ENCODE measurements around the gene USP20.

The USP20 gene

GRCh38 chr9:129823935-129824601 is 11.2 kb upstream of the USP20 start, which contains the start of gene TOR1A:
TOR1A (minus strand) TSS chr9:129824136; CDS start chr9:129824085, 51 bp downstream.
- Histone ChIP-seq H3K27ac (peak within 1 kb of the TSS; percentile 71 to 86), H3K36me3 (peaks cover 34 to 63% (median 42%) of the 10 kb centered on the region in 3 donors), H3K4me3 (peak within 1 kb of the TSS; percentile 89 to 97), H3K9me3 (no peaks in the 10 kb centered on the region), H3K27me3 (no peaks in the 10 kb centered on the region), H3K4me1 (peaks cover 0 to 9% (median 7%) of the 10 kb centered on the region in 4 donors)
- TF ChIP-seq CTCF (IDR thresholded peaks at IDR 0.05) = no peak
- intact Hi-C loops (cut with DNase I; ENCODE audit: low total_unique reads) = no loop called here
- peak; percentile 96 to 98 for DNase-seq

GRCh38 chr9:129826344-129826743 is 8.9 kb upstream of the USP20 start:
- Histone ChIP-seq H3K9me3 (no peaks in the 10 kb centered on the region), H3K27me3 (no peaks in the 10 kb centered on the region), H3K36me3 (peaks cover 44 to 63% (median 46%) of the 10 kb centered on the region in 3 donors), H3K4me1 (peaks cover 0 to 9% (median 7%) of the 10 kb centered on the region in 4 donors), H3K27ac (no peak overlapping the region), H3K4me3 (no peak overlapping the region)
- DNase-seq = no peak
- intact Hi-C loops (cut with DNase I; ENCODE audit: low total_unique reads) = no loop called here
- no peak for TF ChIP-seq CTCF (IDR thresholded peaks at IDR 0.05)

- no peak overlapping the region for H3K27ac ChIP-seq
- H3K4me1 ChIP-seq = peaks cover 0 to 9% (median 7%) of the 10 kb centered on the region in 4 donors
- H3K4me3 ChIP-seq = no peak overlapping the region
- no peaks in the 10 kb centered on the region for H3K27me3 ChIP-seq
- no peaks in the 10 kb centered on the region for H3K9me3 ChIP-seq
- intact Hi-C loops (cut with DNase I; ENCODE audit: low total_unique reads) = no loop called here
- H3K36me3 ChIP-seq = peaks cover 44 to 63% (median 46%) of the 10 kb centered on the region in 3 donors
- DNase-seq = no peak
- no peak for TF ChIP-seq CTCF (IDR thresholded peaks at IDR 0.05)
Observed at GRCh38 chr9:129826759-129827158, 8.5 kb upstream of the USP20 start.

GRCh38 chr9:129828051-129828450 is 7.2 kb upstream of the USP20 start:
- Histone ChIP-seq H3K27ac (no peak overlapping the region), H3K27me3 (no peaks in the 10 kb centered on the region), H3K4me3 (no peak overlapping the region), H3K36me3 (peaks cover 47 to 66% (median 49%) of the 10 kb centered on the region in 3 donors), H3K9me3 (no peaks in the 10 kb centered on the region), H3K4me1 (peaks cover 0 to 3% (median 1%) of the 10 kb centered on the region in 4 donors)
- no peak for TF ChIP-seq CTCF (IDR thresholded peaks at IDR 0.05)
- intact Hi-C loops (cut with DNase I; ENCODE audit: low total_unique reads) = no loop called here
- DNase-seq = no peak

- Histone ChIP-seq H3K36me3 (peaks cover 49 to 70% (median 52%) of the 10 kb centered on the region in 3 donors), H3K4me1 (peaks cover 0 to 9% (median 6%) of the 10 kb centered on the region in 4 donors), H3K27me3 (no peaks in the 10 kb centered on the region)
Observed at GRCh38 chr9:129828969-129829368, 6.3 kb upstream of the USP20 start.

More at GRCh38 chr9:129828969-129829368, 6.3 kb upstream of the USP20 start:
- H3K27ac ChIP-seq = no peak overlapping the region
- no peak for TF ChIP-seq CTCF (IDR thresholded peaks at IDR 0.05)
- no peaks in the 10 kb centered on the region for H3K9me3 ChIP-seq
- no peak for DNase-seq
- intact Hi-C loops (cut with DNase I; ENCODE audit: low total_unique reads) = no loop called here
- no peak overlapping the region for H3K4me3 ChIP-seq

Measured in tibial artery (tissue), 4 donors.